ENCODE results near the gene ZNF318.

DNA sequence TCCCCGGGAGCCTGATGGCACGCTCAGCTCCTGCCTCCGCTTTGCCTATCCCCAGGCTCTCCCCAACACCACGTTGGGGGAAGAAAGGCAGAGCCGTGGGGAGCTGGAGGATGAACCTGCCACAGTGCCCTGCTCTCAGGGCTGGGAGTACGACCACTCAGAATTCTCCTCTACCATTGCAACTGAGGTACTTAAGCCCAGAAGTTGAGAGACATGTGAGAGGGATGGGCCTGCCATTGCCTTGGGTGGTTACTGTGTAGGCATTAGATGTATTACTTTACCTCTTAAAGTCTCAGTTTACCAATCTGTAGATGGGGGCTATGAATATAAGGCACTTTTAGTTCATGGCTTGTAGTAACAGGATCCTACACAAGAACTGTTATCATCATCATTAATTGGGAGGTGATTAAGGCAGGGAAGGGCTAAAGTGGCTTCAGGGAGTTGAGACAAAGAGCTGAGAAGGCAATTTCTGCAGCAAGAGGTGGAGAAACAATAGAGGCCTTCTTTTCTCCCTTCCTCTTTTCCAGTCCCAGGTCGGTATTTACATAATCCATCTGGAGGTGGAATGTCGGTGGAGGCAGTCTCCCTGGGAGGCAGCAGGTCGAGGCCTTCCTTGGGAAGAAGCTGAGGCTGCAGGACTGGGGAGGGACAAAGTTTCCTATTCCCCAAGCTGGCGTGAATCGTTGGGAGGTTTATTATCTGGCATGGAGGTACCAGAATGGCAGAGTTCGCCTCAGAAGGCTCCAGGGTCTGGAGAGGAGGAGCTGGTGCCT is 70.7 kb downstream of the ZNF318 start:
- TF ChIP-seq, protein P1, sequence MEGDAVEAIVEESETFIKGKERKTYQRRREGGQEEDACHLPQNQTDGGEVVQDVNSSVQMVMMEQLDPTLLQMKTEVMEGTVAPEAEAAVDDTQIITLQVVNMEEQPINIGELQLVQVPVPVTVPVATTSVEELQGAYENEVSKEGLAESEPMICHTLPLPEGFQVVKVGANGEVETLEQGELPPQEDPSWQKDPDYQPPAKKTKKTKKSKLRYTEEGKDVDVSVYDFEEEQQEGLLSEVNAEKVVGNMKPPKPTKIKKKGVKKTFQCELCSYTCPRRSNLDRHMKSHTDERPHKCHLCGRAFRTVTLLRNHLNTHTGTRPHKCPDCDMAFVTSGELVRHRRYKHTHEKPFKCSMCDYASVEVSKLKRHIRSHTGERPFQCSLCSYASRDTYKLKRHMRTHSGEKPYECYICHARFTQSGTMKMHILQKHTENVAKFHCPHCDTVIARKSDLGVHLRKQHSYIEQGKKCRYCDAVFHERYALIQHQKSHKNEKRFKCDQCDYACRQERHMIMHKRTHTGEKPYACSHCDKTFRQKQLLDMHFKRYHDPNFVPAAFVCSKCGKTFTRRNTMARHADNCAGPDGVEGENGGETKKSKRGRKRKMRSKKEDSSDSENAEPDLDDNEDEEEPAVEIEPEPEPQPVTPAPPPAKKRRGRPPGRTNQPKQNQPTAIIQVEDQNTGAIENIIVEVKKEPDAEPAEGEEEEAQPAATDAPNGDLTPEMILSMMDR (IDR thresholded peaks at IDR 0.05), result no peak
- TF ChIP-seq POLR2A (IDR thresholded peaks at IDR 0.05), result no peak

All from adrenal gland (tissue), 5 donors.